ENCODE results near the gene GPC3. TPM values are rescaled to one million over a fixed set of nuclear protein-coding genes. Genes with fewer than 3 reads are reported as not detected.

GPC3 gene
- total RNA-seq, 1 donor from 2014 or later, result not detected

- intact Hi-C loops (cut with micrococcal nuclease), result no loop called here
- TF ChIP-seq CTCF (IDR thresholded peaks at IDR 0.05), result no peak
- no peak for ATAC-seq (ENCODE audit: low read depth)
- H3K27ac Mint-ChIP-seq, result no peak overlapping the region
- H3K4me3 Mint-ChIP-seq, result no peak overlapping the region
- H3K9me3 Mint-ChIP-seq, result no peaks in the 10 kb centered on the region
- no peaks in the 10 kb centered on the region for H3K27me3 Mint-ChIP-seq
- POLR2A ChIA-PET, result no interaction called here
- CTCF ChIA-PET, result no interaction called here
- no peak for DNase-seq
- no peaks in the 10 kb centered on the region for H3K36me3 Mint-ChIP-seq (ENCODE audit: low read depth)
- no peaks in the 10 kb centered on the region for H3K4me1 Mint-ChIP-seq
Observed at GRCh38 chrX:133639726-133640125, 345.7 kb downstream of the GPC3 start.

- no peak for TF ChIP-seq CTCF (IDR thresholded peaks at IDR 0.05)
- ChIA-PET CTCF (no interaction called here), POLR2A (no interaction called here)
- Mint-ChIP-seq H3K9me3 (no peaks in the 10 kb centered on the region), H3K27ac (no peak overlapping the region), H3K4me3 (no peak overlapping the region), H3K4me1 (no peaks in the 10 kb centered on the region), H3K27me3 (no peaks in the 10 kb centered on the region), H3K36me3 (ENCODE audit: low read depth) (no peaks in the 10 kb centered on the region)
- ATAC-seq (ENCODE audit: low read depth) (no peak), DNase-seq (no peak)
- intact Hi-C loops (cut with micrococcal nuclease), result no loop called here
Observed at GRCh38 chrX:133638285-133638684, 347.1 kb downstream of the GPC3 start.

DNA sequence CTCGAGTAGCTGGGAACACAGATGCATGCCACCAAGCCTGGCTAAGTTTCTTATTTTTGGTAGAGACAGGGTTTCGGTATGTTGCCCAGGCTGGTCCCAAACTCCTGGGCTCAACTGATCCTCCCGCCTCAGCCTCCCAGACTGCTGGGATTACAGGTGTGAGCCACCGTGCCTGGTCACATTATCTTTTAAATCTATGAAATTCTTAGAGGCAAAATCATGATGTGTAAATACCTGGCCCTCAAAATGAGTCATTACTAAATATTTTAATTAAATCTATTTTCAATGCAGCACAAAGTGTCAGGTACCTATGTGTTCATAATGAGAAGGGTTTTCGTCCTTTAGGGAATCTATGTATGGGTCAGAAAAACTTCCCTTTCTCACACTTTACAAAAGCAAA lies 347.6 kb downstream of the GPC3 start:
- no peak for TF ChIP-seq CTCF (IDR thresholded peaks at IDR 0.05)
- H3K27ac Mint-ChIP-seq, result no peak overlapping the region
- DNase-seq, result no peak
- intact Hi-C loops (cut with micrococcal nuclease), result no loop called here
- no peaks in the 10 kb centered on the region for H3K36me3 Mint-ChIP-seq (ENCODE audit: low read depth)
- no peak overlapping the region for H3K4me3 Mint-ChIP-seq
- ATAC-seq (ENCODE audit: low read depth), result no peak
- H3K4me1 Mint-ChIP-seq, result no peaks in the 10 kb centered on the region
- ChIA-PET POLR2A (no interaction called here), CTCF (no interaction called here)
- no peaks in the 10 kb centered on the region for H3K9me3 Mint-ChIP-seq
- no peaks in the 10 kb centered on the region for H3K27me3 Mint-ChIP-seq

GRCh38 chrX:133636009-133636408 lies 349.4 kb downstream of the GPC3 start:
- no peak overlapping the region for H3K4me3 Mint-ChIP-seq
- no peaks in the 10 kb centered on the region for H3K4me1 Mint-ChIP-seq
- no peak for ATAC-seq (ENCODE audit: low read depth)
- no peak for DNase-seq
- CTCF ChIA-PET, result no interaction called here
- TF ChIP-seq CTCF (IDR thresholded peaks at IDR 0.05), result no peak
- POLR2A ChIA-PET, result no interaction called here
- no peaks in the 10 kb centered on the region for H3K36me3 Mint-ChIP-seq (ENCODE audit: low read depth)
- no peak overlapping the region for H3K27ac Mint-ChIP-seq
- no peaks in the 10 kb centered on the region for H3K27me3 Mint-ChIP-seq
- intact Hi-C loops (cut with micrococcal nuclease), result no loop called here
- H3K9me3 Mint-ChIP-seq, result no peaks in the 10 kb centered on the region

DNA sequence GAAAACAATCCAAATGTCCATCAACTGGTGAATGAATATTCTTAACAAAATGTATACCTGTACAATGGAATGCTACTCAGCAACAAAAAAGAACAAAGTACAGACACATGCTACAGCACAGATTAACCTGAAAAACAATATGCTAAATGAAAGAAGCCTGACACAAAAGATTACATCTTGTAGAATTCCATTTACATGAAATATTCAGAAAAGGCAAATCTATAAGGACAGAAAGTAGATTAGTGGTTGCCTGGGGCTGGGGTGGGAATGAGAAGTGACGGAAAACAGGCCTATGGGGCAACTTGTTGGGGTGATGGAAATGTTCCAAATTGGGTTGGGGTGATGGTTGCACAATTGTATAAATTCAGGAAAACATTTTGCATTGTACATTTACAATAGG lies 351.0 kb downstream of the GPC3 start:
- no peak overlapping the region for H3K4me3 Mint-ChIP-seq
- DNase-seq, result no peak
- H3K27ac Mint-ChIP-seq, result no peak overlapping the region
- ATAC-seq (ENCODE audit: low read depth), result no peak
- H3K27me3 Mint-ChIP-seq, result no peaks in the 10 kb centered on the region
- CTCF ChIA-PET, result no interaction called here
- intact Hi-C loops (cut with micrococcal nuclease), result no loop called here
- no peaks in the 10 kb centered on the region for H3K36me3 Mint-ChIP-seq (ENCODE audit: low read depth)
- POLR2A ChIA-PET, result no interaction called here
- no peaks in the 10 kb centered on the region for H3K9me3 Mint-ChIP-seq
- H3K4me1 Mint-ChIP-seq, result no peaks in the 10 kb centered on the region
- TF ChIP-seq CTCF (IDR thresholded peaks at IDR 0.05), result no peak

All from activated B cell treated with CpG ODN at 0.5 μM for 24 hours (primary cell).